HG03025 (cell line): ENCODE data around the gene KIF2C.
"Not testable (repeated sequence)": the region's sequence is repeated elsewhere in the genome, so short reads cannot be mapped to it uniquely, and the experiment has no call there.

Experiments used
- ATAC-seq: cut with Tn5 transposase; IDR thresholded peaks from one replicate; pipeline ENCODE4 v1.9.1; 2021; ENCODE audit warnings: mild to moderate bottlenecking, moderate library complexity; ENCODE audit not compliant: unreplicated experiment, low FRiP score

KIF2C gene

GRCh38 chr1:44717653-44718052 lies 22.0 kb upstream of the KIF2C start:
- no peak for ATAC-seq

GRCh38 chr1:44718091-44718490 lies 21.5 kb upstream of the KIF2C start:
- no peak for ATAC-seq

- ATAC-seq: no peak
Measured at GRCh38 chr1:44719318-44719717, 20.3 kb upstream of the KIF2C start.

- ATAC-seq: no peak
Measured at GRCh38 chr1:44720281-44720680, 19.4 kb upstream of the KIF2C start.

GRCh38 chr1:44721485-44722361 lies 17.9 kb upstream of the KIF2C start:
- ATAC-seq: peak; percentile 68

- ATAC-seq: no peak
Measured at GRCh38 chr1:44723064-44723463, 16.6 kb upstream of the KIF2C start.

- ATAC-seq: no peak
Measured at GRCh38 chr1:44723496-44724295, 15.9 kb upstream of the KIF2C start.

GRCh38 chr1:44724296-44724954 lies 15.2 kb upstream of the KIF2C start:
- no peak for ATAC-seq

- ATAC-seq: no peak
Measured at GRCh38 chr1:44724955-44725698, 14.5 kb upstream of the KIF2C start.

GRCh38 chr1:44730741-44731512 lies 8.7 kb upstream of the KIF2C start, which contains the start of gene RNU5D-1:
Gene RNU5D-1, minus strand, starts transcription at chr1:44731170.
- peak; percentile 59 for ATAC-seq

- ATAC-seq: no peak
Measured at GRCh38 chr1:44733365-44733764, 6.3 kb upstream of the KIF2C start.

- ATAC-seq: no peak
Measured at GRCh38 chr1:44733784-44734183, 5.9 kb upstream of the KIF2C start.

- ATAC-seq: no peak
Measured at GRCh38 chr1:44735992-44736391, 3.6 kb upstream of the KIF2C start.

- ATAC-seq: not testable (repeated sequence)
Measured at GRCh38 chr1:44738953-44739306, 707 bp upstream of the KIF2C start.

GRCh38 chr1:44740179-44740617 lies 561 bp downstream of the KIF2C start:
- no peak for ATAC-seq

- no peak for ATAC-seq
Measured at GRCh38 chr1:44743211-44743610, 3.6 kb downstream of the KIF2C start.

GRCh38 chr1:44747878-44748277 lies 8.2 kb downstream of the KIF2C start:
- no peak for ATAC-seq

- no peak for ATAC-seq
Measured at GRCh38 chr1:44757420-44757819, 17.8 kb downstream of the KIF2C start.

GRCh38 chr1:44759077-44759476 lies 19.4 kb downstream of the KIF2C start:
- ATAC-seq: no peak

GRCh38 chr1:44760876-44761275 lies 21.2 kb downstream of the KIF2C start:
- no peak for ATAC-seq
